ENCODE measurements around the gene SPIB. TPM values are rescaled to one million over a fixed set of nuclear protein-coding genes. Genes with fewer than 3 reads are reported as not detected.

SPIB gene
- total RNA-seq, 2 donors from 2014 or later: 0.11 to 2.6 TPM

DNA sequence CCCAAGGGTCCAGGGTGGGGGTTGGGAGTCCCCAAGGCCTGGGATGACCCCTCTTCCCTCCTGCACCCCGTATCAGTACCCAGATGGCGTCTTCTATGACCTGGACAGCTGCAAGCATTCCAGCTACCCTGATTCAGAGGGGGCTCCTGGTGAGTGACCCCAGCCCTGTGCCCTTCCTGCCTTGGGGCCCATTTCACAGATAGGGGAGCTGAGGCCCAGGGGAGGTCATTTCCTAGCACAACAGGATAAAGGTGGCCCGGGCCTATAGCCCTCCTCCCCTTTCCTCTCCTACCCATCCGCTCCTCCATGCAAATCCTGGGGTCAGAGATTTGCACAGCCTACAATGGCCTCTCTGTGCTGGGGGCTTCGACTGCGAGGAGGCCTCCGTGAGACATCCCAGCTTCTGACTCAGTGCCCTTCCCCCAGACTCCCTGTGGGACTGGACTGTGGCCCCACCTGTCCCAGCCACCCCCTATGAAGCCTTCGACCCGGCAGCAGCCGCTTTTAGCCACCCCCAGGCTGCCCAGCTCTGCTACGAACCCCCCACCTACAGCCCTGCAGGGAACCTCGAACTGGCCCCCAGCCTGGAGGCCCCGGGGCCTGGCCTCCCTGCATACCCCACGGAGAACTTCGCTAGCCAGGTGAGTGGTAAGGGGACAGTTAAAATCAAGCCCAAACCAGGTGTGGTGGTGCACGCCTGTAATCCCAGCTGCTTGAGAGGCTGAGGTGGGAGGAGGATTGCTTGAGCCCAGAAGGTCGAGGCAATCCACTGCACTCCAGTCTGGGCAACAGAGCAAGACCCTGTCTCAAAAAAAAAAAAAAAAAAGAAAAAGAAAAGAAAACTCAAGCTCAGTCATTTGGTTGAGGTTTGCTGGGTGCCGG, 3.9 kb downstream of the SPIB start:
- 88 to 93% methylated on average over 8 to 18 of the region's 18 CpGs for WGBS, 2 experiments (ENCODE audit: insufficient coverage in 1 of 2, insufficient read length in 1 of 2)
- no peak overlapping the region for H3K4me3 Mint-ChIP-seq

DNA sequence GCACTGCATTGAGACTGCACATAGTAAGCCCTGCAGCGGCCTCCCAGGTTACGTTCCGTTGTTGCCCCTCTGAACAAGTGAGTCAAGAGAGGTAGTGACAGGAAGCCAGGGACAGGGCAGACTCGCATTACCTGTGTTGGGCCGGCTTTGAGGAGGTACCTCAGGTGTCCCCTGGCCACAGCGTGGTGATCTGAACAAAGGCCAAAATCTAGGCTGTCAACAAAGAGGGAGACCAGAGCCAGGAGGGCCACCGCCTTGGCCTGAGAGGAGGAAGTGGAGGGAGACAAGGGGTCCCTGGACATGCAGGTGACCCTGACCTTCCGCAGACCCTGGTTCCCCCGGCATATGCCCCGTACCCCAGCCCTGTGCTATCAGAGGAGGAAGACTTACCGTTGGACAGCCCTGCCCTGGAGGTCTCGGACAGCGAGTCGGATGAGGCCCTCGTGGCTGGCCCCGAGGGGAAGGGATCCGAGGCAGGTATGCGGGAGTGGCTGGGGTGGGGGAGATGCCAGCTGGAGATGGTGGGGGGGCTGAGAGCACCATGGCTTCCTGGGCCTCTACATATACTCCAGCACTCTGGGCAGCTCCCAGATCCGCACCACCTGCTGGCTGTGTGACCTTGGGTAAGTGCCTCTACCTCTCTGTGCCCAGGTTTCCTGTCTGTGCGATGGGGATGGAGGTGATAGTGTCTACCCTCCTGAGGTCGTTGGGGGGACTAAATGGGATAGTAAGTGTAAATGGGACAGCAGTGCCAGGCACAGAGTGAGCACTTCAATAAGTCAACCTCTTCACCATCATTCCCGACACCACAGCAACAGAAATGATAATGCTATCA, 4.8 kb downstream of the SPIB start:
- Histone ChIP-seq H3K36me3 (ENCODE audit: control insufficient read depth, insufficient read depth, low read length) (no peaks in the 10 kb centered on the region), H3K9ac (ENCODE audit: extremely low read depth, low read length, poor library complexity, severe bottlenecking) (no peak overlapping the region), H3K4me1 (ENCODE audit: control insufficient read depth, insufficient read depth, low read length) (no peaks in the 10 kb centered on the region), H3K9me3 (ENCODE audit: control insufficient read depth, low read length) (no peaks in the 10 kb centered on the region), H3K27ac (ENCODE audit: low read depth, low read length) (no peak overlapping the region), H3K27me3 (ENCODE audit: control insufficient read depth, insufficient read depth, low read length, poor library complexity, severe bottlenecking) (peaks cover 20% of the 10 kb centered on the region), H3K4me3 (ENCODE audit: low read length) (no peak overlapping the region)
- Mint-ChIP-seq H3K36me3 (ENCODE audit: low read depth) (no peaks in the 10 kb centered on the region), H3K4me1 (peaks cover 11% of the 10 kb centered on the region), H3K4me3 (no peak overlapping the region), H3K27me3 (ENCODE audit: insufficient read depth) (peaks cover 16% of the 10 kb centered on the region), H3K9me3 (no peaks in the 10 kb centered on the region), H3K27ac (no peak overlapping the region)
- WGBS, 2 experiments (ENCODE audit: insufficient coverage in 1 of 2, insufficient read length in 1 of 2): 90 to 93% methylated on average over 10 to 22 of the region's 22 CpGs
- no peak for DNase-seq
- no peak for TF ChIP-seq CTCF (conservative IDR thresholded peaks at IDR 0.05)

More for the DNA sequence above, 3.9 kb downstream of the SPIB start:
- Histone ChIP-seq H3K36me3 (ENCODE audit: control insufficient read depth, insufficient read depth, low read length) (no peaks in the 10 kb centered on the region), H3K9me3 (ENCODE audit: control insufficient read depth, low read length) (no peaks in the 10 kb centered on the region), H3K27ac (ENCODE audit: low read depth, low read length) (no peak overlapping the region), H3K4me1 (ENCODE audit: control insufficient read depth, insufficient read depth, low read length) (no peaks in the 10 kb centered on the region), H3K9ac (ENCODE audit: extremely low read depth, low read length, poor library complexity, severe bottlenecking) (no peak overlapping the region), H3K4me3 (ENCODE audit: low read length) (no peak overlapping the region), H3K27me3 (ENCODE audit: control insufficient read depth, insufficient read depth, low read length, poor library complexity, severe bottlenecking) (peaks cover 22% of the 10 kb centered on the region)
- H3K27ac Mint-ChIP-seq: no peak overlapping the region
- H3K4me1 Mint-ChIP-seq: peaks cover 13% of the 10 kb centered on the region
- no peak for DNase-seq
- no peaks in the 10 kb centered on the region for H3K36me3 Mint-ChIP-seq (ENCODE audit: low read depth)
- no peak for TF ChIP-seq CTCF (conservative IDR thresholded peaks at IDR 0.05)
- H3K9me3 Mint-ChIP-seq: no peaks in the 10 kb centered on the region
- H3K27me3 Mint-ChIP-seq (ENCODE audit: insufficient read depth): peaks cover 13% of the 10 kb centered on the region

DNA sequence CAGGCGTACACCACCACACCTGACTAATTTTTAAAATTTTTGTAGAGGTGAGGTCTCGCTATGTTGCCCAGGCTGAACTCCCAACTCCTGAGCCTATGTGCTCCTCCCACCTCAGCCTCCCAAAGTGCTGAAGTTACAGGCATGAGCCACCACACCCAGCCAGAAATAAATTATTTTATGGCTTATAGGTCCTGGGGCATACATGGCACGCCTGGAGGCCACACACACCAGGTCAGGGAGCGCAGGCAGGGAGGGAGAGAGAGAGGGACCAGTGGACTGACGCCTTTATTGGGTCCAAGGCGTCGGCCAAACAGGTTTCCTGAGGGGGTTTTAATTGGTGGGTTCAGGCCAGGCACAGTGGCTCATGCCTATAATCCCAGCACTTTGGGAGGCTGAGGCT, 6.8 kb downstream of the SPIB start:
- Histone ChIP-seq H3K27ac (ENCODE audit: low read depth, low read length) (no peak overlapping the region), H3K9me3 (ENCODE audit: control insufficient read depth, low read length) (no peaks in the 10 kb centered on the region), H3K9ac (ENCODE audit: extremely low read depth, low read length, poor library complexity, severe bottlenecking) (no peak overlapping the region), H3K4me1 (ENCODE audit: control insufficient read depth, insufficient read depth, low read length) (no peaks in the 10 kb centered on the region), H3K36me3 (ENCODE audit: control insufficient read depth, insufficient read depth, low read length) (no peaks in the 10 kb centered on the region), H3K27me3 (ENCODE audit: control insufficient read depth, insufficient read depth, low read length, poor library complexity, severe bottlenecking) (no peaks in the 10 kb centered on the region), H3K4me3 (ENCODE audit: low read length) (no peak overlapping the region)
- H3K36me3 Mint-ChIP-seq (ENCODE audit: low read depth): no peaks in the 10 kb centered on the region
- no peak overlapping the region for H3K4me3 Mint-ChIP-seq
- H3K27ac Mint-ChIP-seq: no peak overlapping the region
- DNase-seq: no peak
- H3K9me3 Mint-ChIP-seq: no peaks in the 10 kb centered on the region
- H3K27me3 Mint-ChIP-seq (ENCODE audit: insufficient read depth): peaks cover 24% of the 10 kb centered on the region
- H3K4me1 Mint-ChIP-seq: no peaks in the 10 kb centered on the region
- 66 to 75% methylated on average over 4 to 7 of the region's 7 CpGs for WGBS, 2 experiments (ENCODE audit: insufficient coverage in 1 of 2, insufficient read length in 1 of 2)
- no peak for TF ChIP-seq CTCF (conservative IDR thresholded peaks at IDR 0.05)
